ENCODE results near the gene RPL26. TPM values are rescaled to one million over a fixed set of nuclear protein-coding genes. Genes with fewer than 3 reads are reported as not detected.
"Not testable (repeated sequence)": the region's sequence is repeated elsewhere in the genome, so short reads cannot be mapped to it uniquely, and the experiment has no call there.

Gene RPL26
- total and polyA plus RNA-seq, 8 donors = 608 to 1,890 (median 1,076) TPM

DNA sequence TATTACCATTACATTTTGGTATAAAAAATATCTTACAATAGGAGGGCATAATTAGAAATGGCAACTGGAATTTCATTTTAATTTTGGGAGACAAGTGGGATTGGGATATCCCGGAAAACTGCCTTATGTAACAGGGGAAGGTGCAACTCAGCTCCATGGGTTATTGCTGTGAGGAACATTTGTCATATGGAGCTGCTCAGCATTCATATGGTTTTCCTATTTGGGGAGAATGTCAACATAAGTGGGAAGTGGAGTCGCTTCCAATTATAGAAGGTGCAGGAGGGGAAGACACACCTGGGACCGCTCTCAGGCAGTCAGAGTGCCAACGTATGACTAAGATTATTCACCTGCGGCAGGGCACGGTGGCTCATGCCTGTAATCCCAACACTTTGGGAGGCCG, 32.7 kb downstream of the RPL26 start:
- Histone ChIP-seq H3K27ac (no peak overlapping the region), H3K4me3 (no peak overlapping the region), H3K27me3 (no peaks in the 10 kb centered on the region), H3K9me3 (no peaks in the 10 kb centered on the region), H3K4me1 (no peaks in the 10 kb centered on the region), H3K36me3 (no peaks in the 10 kb centered on the region)
- DNase-seq (no peak), FAIRE-seq (no peak), ATAC-seq (peak in 1 of 4 donors; percentile 35)
- TF ChIP-seq, protein P1, sequence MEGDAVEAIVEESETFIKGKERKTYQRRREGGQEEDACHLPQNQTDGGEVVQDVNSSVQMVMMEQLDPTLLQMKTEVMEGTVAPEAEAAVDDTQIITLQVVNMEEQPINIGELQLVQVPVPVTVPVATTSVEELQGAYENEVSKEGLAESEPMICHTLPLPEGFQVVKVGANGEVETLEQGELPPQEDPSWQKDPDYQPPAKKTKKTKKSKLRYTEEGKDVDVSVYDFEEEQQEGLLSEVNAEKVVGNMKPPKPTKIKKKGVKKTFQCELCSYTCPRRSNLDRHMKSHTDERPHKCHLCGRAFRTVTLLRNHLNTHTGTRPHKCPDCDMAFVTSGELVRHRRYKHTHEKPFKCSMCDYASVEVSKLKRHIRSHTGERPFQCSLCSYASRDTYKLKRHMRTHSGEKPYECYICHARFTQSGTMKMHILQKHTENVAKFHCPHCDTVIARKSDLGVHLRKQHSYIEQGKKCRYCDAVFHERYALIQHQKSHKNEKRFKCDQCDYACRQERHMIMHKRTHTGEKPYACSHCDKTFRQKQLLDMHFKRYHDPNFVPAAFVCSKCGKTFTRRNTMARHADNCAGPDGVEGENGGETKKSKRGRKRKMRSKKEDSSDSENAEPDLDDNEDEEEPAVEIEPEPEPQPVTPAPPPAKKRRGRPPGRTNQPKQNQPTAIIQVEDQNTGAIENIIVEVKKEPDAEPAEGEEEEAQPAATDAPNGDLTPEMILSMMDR (IDR thresholded peaks at IDR 0.05) = no peak
- intact Hi-C loops (cut with DNase I) = no loop called here
- WGBS, 2 donors = 32 to 33% methylated on average over 7 of the region's 7 CpGs

DNA sequence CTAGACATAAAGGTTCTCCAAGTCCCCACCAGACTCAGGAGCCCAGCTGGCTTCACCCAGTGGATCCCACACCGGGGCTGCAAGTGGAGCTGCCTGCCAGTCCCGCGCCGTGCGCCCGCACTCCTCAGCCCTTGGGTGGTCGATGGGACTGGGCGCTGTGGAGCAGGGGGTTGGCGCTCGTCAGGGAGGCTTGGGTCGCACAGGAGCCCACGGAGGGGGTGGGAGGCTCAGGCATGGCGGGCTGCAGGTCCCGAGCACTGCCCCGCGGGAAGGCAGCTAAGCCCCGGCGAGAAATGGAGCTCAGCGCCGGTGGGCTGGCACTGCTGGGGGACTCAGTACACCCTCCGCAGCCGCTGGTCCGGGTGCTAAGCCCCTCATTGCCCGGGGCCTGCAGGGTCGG, 36.0 kb downstream of the RPL26 start:
- H3K9me3 ChIP-seq; FAIRE-seq; ATAC-seq; H3K4me3 ChIP-seq; H3K4me1 ChIP-seq; H3K27ac ChIP-seq; intact Hi-C loops (cut with DNase I); H3K36me3 ChIP-seq; H3K27me3 ChIP-seq; DNase-seq: not testable (repeated sequence)
- 37 to 48% methylated on average over 23 to 25 of the region's 25 CpGs for WGBS, 2 donors

DNA sequence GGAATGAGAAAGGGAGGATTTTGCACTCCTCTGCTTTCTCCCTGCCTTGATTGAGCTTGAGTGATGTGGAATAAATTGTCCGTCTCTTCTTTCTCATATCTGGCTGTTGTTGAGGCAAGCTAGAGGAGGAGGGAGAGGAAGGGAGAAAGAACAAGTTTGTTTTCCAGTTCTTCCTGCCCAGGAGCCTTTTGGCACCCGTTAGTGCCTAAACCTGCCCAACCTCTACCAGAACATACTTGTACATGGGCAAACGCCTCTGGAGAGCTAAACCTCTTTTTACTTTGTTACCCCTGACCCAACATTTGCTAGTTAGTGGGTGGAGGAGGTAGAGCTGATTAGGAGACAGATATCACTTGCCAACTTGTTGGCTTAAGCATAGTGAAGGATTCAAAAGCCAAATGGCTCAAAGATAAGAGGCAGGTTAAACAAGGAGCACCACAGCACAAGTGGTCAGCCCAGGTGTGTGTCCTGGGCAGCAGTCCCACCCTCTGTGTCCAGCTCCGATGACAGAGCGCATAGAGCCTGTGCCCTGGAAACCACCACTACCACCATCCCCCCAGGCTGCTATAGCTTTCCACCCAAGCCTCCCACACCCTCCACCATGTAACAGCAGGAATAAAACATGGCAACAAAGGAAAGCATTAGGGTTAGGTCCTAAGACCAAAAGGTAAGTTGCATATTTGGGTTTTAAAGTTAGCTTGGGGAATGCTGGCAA, 36.9 kb downstream of the RPL26 start:
- 19 to 22% methylated on average over 5 of the region's 5 CpGs for WGBS, 2 donors
- ATAC-seq = peak in 1 of 4 donors; percentile 37
- intact Hi-C loops (cut with DNase I) = no loop called here
- TF ChIP-seq, protein P1 (IDR thresholded peaks at IDR 0.05) = no peak
- DNase-seq = no peak
- H3K36me3 ChIP-seq = no peaks in the 10 kb centered on the region
- H3K27me3 ChIP-seq = no peaks in the 10 kb centered on the region
- H3K4me3 ChIP-seq = no peak overlapping the region
- no peak overlapping the region for H3K27ac ChIP-seq
- no peaks in the 10 kb centered on the region for H3K9me3 ChIP-seq
- H3K4me1 ChIP-seq = no peaks in the 10 kb centered on the region
- FAIRE-seq = no peak

DNA sequence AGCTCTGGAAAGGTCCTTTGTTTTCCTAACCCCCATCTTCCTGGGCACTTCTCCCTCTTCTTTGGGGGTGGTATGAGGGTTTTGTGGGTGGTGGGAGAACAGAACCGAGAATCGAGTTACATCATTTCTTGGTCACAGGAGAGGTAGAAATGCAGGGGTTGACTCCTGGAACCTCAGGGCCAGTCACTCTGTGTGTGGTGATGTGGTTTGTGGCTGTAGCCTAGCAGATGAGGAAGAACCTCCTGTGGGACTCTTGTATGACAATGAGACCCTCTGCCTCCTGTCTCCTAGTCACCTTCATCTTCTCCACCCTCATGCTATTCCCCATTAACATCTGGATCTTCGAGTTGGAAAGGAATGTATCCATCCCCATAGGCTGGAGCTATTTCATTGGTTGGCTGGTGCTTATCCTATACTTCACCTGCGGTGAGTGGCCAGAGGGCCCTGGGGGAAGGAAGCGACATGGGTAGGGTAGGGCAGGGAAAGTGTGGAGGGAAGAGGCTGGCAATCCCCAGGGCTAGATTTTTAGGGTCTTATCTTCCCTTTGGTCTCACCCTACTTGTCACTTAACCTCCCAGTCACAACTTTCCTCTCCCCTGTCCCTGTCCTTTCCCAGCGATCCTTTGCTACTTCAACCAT, 37.8 kb downstream of the RPL26 start:
- WGBS, 2 donors = 53 to 64% methylated on average over 6 of the region's 6 CpGs
- Histone ChIP-seq H3K27ac (no peak overlapping the region), H3K27me3 (no peaks in the 10 kb centered on the region), H3K4me3 (no peak overlapping the region), H3K4me1 (no peaks in the 10 kb centered on the region), H3K9me3 (no peaks in the 10 kb centered on the region), H3K36me3 (no peaks in the 10 kb centered on the region)
- DNase-seq (no peak), FAIRE-seq (no peak), ATAC-seq (no peak)
- TF ChIP-seq, protein P1 (IDR thresholded peaks at IDR 0.05) = no peak
- intact Hi-C loops (cut with DNase I) = no loop called here

DNA sequence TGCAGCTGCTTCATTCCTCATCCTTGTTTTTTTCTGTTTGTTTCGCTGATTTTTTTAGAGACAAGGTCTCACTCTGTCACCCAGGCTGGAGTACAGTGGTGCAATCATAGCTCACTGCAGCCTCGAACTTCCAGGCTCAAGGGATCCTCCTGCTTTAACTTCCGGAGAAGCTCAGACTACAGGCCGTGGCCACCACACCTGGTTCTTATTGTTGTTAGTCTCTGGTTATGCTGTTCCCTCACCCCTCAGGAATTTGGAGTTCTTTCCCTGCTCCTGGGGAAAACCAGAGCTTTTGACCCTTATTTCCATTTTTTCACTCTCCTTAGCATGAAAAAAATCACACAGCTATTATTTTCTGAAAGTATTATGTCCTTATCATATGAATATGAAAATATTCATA, 41.5 kb downstream of the RPL26 start:
- TF ChIP-seq, protein P1 (IDR thresholded peaks at IDR 0.05) = no peak
- FAIRE-seq (no peak), DNase-seq (no peak), ATAC-seq (no peak)
- no peak overlapping the region for H3K4me3 ChIP-seq
- no peaks in the 10 kb centered on the region for H3K9me3 ChIP-seq
- no peaks in the 10 kb centered on the region for H3K27me3 ChIP-seq
- intact Hi-C loops (cut with DNase I) = no loop called here
- no peak overlapping the region for H3K27ac ChIP-seq
- no peaks in the 10 kb centered on the region for H3K4me1 ChIP-seq
- 71 to 81% methylated on average over 4 of the region's 4 CpGs for WGBS, 2 donors
- H3K36me3 ChIP-seq = no peaks in the 10 kb centered on the region
